HepG2 (cell line): ENCODE data around the gene SOX5.

Experiments used
- CEBPB ChIP-seq: IDR thresholded peaks from 2 replicates; pipeline ENCODE4 v1.6.1; 2011; ENCODE audit warnings: low read depth, low read length, improper control_type of control experiment, borderline replicate concordance
- CTCF ChIP-seq: sonication (generic); formaldehyde crosslinking; IDR thresholded peaks from 2 replicates; pipeline ENCODE4 v1.5.0; 2020; ENCODE audit warnings: mild to moderate bottlenecking, missing genetic modification reagents, moderate library complexity
- E2F5 ChIP-seq: sonication (generic); formaldehyde crosslinking; conservative IDR thresholded peaks from 2 replicates; pipeline ENCODE4 v1.4.0; 2020; ENCODE audit warnings: missing genetic modification reagents
- GMEB1 ChIP-seq: sonication (generic); formaldehyde crosslinking; IDR thresholded peaks from 2 replicates; pipeline ENCODE4 v1.5.1; 2020; ENCODE audit warnings: missing genetic modification reagents, mild to moderate bottlenecking, borderline replicate concordance
- HMG20B ChIP-seq: conservative IDR thresholded peaks from 2 replicates; pipeline ENCODE4 v1.6.1; 2016; ENCODE audit warnings: missing genetic modification reagents, missing compliant biosample characterization
- PATZ1 ChIP-seq: sonication (generic); formaldehyde crosslinking; IDR thresholded peaks from 2 replicates; pipeline ENCODE4 v1.4.0; 2020; ENCODE audit warnings: missing genetic modification reagents
- POLR2A ChIP-seq, 2 experiments: IDR thresholded peaks; 2 replicates each; pipeline ENCODE4 v1.6.1; 2011; ENCODE audit warnings: low read depth in 2 of 2, low read length in 2 of 2, mild to moderate bottlenecking in 1 of 2, moderate library complexity in 1 of 2; ENCODE audit not compliant: insufficient read depth in 1 of 2
- SP1 ChIP-seq, 2 experiments: fragments of 450-650 bp in 1 of 2; sonication (generic) in 1 of 2; formaldehyde crosslinking in 1 of 2; IDR thresholded peaks; 2 replicates each; pipeline versions ENCODE4 v1.4.0 to v1.6.1; 2016 to 2020; ENCODE audit warnings: missing genetic modification reagents in 1 of 2
- YY1 ChIP-seq: IDR thresholded peaks from 2 replicates; pipeline ENCODE4 v1.6.1; 2011; ENCODE audit warnings: low read length, low read depth, moderate library complexity, mild to moderate bottlenecking; ENCODE audit not compliant: insufficient read depth, insufficient replicate concordance
- ZBTB20 ChIP-seq: sonication (generic); formaldehyde crosslinking; IDR thresholded peaks from 2 replicates; pipeline ENCODE4 v1.8.1; 2023; ENCODE audit warnings: missing genetic modification reagents, low read depth, mild to moderate bottlenecking, borderline replicate concordance
- ZNF232 ChIP-seq: sonication (generic); formaldehyde crosslinking; IDR thresholded peaks from 2 replicates; pipeline ENCODE4 v1.4.0; 2020; ENCODE audit warnings: missing genetic modification reagents, borderline replicate concordance
- ZNF512B ChIP-seq: sonication (generic); formaldehyde crosslinking; IDR thresholded peaks from 2 replicates; pipeline ENCODE4 v1.5.1; 2020; ENCODE audit warnings: missing genetic modification reagents, mild to moderate bottlenecking, borderline replicate concordance

- no peak for TF ChIP-seq CTCF
- TF ChIP-seq ZNF512B (CRISPR knock-in tag) = no peak
- no peak for TF ChIP-seq ZBTB20 (CRISPR knock-in tag)
- TF ChIP-seq YY1 = no peak
- TF ChIP-seq GMEB1 (CRISPR knock-in tag) = no peak
- TF ChIP-seq HMG20B (CRISPR knock-in tag) = no peak
- TF ChIP-seq ZNF232 (CRISPR knock-in tag) = no peak
- no peak for TF ChIP-seq SP1 (IDR thresholded peaks at IDR 0.05)
- no peak for TF ChIP-seq SP1 (CRISPR knock-in tag; IDR thresholded peaks at IDR 0.05)
- no peak for TF ChIP-seq E2F5 (CRISPR knock-in tag)
- TF ChIP-seq PATZ1 (CRISPR knock-in tag) = no peak
- no peak for TF ChIP-seq POLR2A (IDR thresholded peaks at IDR 0.05; ENCODE audit: insufficient read depth in 1 of 2, low read depth in 2 of 2, low read length in 2 of 2)
- no peak for TF ChIP-seq CEBPB
Observed at GRCh38 chr12:23929906-23930305, 19.6 kb downstream of the SOX5 start.
